Stromal cell of bone marrow (primary cell): ENCODE measurements around the gene EAPP.
A peak's percentile ranks its signal among the peaks of the same experiment; 100 is the strongest.
"Not testable (repeated sequence)": the region's sequence is repeated elsewhere in the genome, so short reads cannot be mapped to it uniquely, and the experiment has no call there.

Source experiments
- DNase-seq: peaks from one replicate; pipeline ENCODE4 v3.0.0-alpha.2; 2012; ENCODE audit warnings: low read depth

EAPP gene, protein sequence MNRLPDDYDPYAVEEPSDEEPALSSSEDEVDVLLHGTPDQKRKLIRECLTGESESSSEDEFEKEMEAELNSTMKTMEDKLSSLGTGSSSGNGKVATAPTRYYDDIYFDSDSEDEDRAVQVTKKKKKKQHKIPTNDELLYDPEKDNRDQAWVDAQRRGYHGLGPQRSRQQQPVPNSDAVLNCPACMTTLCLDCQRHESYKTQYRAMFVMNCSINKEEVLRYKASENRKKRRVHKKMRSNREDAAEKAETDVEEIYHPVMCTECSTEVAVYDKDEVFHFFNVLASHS

DNA sequence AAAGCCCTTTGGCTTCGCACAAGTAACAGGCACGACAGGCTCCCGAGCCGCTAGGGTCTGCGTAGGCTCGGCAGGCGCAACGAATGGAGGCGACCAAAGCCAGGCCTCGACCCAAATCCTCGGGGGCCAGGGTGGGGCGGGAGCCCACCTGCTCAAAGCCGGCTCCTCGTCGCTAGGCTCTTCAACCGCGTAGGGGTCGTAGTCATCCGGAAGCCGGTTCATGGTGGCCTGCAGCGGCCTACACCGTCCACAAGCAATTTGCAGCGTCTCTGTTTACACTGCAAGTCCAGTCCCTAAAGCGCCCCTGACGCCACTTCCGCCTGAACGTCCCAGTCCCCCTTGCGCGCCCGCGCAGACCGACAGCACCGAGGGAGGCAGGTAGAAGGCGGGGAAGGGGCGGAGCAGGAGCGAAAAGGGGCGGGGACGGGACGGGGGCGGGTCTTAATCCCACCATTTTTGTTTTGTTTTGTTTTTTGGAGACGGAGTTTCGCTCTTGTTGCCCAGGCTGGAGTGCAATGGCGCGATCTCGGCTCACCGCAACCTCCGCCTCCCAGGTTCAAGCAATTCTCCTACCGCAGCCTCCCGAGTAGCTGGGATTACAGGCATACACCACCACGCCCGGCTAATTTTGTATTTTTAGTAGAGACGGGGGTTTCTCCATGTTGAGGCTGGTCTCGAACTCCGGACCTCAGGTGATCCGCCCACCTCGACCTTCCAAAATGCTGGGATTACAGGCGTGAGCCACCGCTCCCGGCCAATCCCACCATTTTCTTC is at the start of gene EAPP:
Gene EAPP, minus strand, starts transcription at position 295 of the 774 bp plus-strand sequence. Its CDS starts 73 bp downstream, at position 222.
- DNase-seq, result peak; percentile 93

DNA sequence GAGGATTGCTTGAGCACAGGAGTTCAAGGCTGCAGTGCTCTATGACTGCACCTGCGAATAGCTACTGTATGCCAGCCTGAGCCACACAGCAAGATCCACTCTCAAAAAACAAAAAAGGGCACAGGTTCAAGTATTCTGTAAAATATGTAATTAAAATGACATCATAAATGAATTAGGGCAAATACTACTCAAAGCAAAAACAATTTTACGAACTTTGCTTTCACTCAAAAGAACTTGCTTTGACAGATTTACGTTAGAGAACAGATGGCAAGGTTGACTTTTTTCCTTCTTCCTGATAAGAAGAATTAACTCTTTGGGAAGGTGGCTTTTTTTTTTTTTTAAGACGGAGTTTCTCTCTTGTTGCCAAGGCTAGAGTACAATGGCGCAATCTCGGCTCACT is 44.0 kb upstream of the EAPP start:
- no peak for DNase-seq

DNA sequence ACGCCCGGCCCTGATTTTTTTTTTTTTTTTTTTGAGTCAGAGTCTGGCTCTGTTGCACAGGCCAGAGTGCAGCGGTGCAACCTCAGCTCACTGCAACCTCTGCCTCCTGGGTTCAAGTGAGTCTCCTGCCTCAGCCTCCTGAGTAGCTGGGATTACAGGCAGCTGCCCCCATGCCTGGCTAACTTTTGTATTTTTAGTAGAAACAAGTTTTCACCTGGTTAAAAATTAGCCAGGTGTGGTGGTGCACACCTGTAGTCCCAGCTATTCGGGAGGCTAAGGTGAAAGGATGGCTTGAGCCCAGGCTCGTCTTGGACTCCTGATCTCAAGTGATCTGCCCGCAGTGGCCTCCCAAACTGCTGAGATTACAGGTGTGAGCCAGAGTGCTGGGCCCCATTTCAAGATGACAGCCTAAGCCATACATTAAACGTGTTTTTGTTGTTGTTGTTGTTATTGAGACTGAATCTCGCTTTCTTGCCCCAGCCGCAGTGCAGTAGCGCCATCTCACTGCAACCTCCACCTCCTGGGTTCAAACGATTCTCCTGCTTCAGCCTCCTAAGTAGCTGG is 42.7 kb upstream of the EAPP start:
- DNase-seq, result no peak

DNA sequence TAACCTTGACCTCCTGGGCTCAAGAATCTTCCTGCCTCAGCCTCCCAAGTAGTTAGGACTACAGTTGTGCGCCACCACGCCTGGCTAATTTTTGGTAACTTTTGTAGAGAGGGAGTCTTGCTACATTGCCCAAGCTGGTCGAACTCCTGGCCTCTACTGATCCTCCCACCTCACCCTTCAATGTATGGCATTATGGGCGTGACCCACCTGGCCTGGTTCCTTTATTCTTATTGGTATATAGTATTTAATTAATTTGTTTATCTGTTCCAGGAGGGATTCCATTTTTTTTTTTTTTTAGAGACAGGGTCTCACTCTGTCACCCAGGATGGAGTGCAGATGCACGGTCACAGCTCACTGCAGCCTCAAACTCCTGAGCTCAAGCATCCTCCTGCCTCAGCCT is 40.9 kb upstream of the EAPP start:
- no peak for DNase-seq

DNA sequence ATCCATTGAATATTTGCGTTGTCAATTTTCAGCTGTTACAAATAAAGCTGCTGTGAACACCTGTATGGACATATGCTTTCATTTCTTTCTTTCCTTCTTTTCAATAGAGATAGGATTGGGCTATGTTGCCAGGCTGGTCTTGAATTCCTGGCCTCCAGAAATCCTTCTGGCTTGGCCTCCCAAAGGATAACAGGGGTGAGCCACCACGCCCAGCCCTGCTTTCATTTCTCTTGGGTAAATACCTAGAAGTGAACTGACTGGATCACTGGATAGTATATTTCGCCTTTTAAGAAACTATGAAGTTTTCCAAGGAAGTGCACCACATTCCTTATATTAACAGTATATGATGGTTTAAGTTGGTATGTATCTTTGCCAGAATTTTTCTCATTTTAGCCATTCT is 32.3 kb upstream of the EAPP start:
- no peak for DNase-seq

DNA sequence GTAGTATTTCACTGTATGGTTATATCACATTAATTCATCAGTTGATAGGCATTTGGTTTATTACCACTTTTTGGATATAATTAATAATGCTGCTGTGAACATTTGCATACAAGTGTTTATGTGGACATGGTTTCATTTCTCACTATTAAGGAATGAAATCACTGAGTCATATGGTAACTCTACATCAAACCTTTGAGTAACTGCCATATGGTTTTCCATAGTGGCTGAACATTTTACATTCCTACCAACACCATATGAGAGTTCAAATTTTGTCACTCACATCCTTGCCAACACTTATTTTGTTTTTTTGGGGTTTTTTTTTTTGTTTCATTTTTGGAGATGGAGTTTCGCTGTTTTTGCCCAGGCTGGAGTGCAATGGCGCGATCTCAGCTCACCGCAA is 30.2 kb upstream of the EAPP start:
- DNase-seq, result no peak

DNA sequence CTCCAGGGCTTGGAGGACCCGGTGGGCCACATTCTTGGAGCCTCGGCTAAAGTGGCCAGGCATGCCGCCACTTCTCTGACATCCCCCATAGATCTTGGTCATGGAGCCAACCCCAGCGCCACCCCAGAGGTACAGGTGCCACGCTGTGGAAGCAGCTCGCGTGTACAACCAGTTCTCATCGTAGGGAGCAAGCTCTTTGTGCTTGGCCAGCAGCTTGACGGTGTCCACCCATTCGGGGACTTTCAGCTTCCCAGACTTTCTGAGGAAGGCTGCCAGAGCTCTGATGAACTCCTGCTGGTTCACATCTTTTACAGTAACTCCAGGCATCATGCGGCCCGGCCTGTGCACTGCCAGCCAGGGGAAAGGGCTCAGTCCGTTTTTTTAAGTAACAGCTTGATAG is 29.3 kb upstream of the EAPP start:
- DNase-seq, result no peak

DNA sequence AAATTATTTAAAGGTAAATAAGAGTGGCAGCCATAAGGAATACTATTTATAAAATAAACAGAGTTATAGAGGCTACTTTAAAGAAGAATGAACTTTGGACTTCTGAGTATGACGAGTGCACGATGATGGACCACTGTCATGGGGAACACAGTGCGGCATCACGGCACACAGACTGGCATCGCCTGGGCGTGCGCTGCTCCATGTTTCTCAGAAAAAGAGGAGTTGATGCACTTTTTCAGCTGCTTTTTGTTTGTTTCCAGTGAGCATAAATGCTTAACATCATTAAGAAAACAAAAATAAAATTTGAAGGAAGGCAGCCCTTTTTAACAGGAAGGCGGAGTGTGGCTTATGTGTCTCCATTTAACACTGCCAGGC is 23.3 kb upstream of the EAPP start:
- no peak for DNase-seq

DNA sequence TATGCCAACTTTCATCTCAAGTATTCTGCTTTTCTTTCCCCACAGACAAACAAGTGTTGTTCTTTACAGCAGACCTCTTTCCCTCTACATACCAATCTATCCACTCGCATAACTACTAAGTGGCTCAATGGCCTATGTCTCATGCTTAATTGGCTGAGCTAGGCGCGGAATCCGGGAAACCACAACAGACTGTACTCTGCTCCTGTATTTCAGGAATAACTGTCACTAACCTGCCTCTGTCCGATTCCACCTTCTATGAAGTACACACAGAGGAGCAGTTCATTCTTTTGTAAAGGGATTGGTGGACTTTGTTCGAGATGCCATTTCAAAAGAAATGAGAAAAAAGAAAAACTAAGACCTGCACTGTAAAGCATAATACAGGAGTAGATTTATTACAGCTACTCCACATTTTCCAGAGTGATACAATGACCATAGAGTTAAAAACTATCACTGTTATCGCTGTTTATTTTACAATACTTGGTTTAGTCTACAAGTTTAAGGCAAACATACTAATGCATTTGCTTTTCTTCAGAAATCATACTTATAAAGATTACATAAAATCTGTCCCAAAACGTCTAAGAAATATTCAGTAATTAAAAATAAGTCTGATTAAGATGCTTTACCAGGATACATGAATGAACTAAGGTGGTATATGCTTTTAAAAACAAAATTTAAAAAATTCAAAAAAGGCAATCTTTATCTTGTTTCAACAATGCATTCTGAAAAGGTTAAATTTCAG is 22.7 kb upstream of the EAPP start:
- not testable (repeated sequence) for DNase-seq

DNA sequence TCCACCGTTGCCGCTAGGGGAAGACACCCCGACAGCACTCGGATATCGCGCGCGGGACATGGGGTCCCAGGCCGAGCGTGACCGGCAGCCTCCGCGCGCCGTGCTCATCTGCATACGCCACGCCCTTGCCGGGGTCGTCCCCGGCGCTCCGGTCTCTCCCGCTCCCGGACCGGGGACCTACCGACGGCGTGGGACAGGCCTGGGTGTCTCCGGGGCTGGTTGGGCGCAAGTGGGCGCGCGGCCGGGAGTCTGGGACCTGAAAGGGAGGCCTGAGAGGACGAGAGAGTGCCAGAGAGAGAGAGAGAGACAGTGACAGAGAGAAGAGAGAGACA is 17.0 kb upstream of the EAPP start:
- DNase-seq, result not testable (repeated sequence)

DNA sequence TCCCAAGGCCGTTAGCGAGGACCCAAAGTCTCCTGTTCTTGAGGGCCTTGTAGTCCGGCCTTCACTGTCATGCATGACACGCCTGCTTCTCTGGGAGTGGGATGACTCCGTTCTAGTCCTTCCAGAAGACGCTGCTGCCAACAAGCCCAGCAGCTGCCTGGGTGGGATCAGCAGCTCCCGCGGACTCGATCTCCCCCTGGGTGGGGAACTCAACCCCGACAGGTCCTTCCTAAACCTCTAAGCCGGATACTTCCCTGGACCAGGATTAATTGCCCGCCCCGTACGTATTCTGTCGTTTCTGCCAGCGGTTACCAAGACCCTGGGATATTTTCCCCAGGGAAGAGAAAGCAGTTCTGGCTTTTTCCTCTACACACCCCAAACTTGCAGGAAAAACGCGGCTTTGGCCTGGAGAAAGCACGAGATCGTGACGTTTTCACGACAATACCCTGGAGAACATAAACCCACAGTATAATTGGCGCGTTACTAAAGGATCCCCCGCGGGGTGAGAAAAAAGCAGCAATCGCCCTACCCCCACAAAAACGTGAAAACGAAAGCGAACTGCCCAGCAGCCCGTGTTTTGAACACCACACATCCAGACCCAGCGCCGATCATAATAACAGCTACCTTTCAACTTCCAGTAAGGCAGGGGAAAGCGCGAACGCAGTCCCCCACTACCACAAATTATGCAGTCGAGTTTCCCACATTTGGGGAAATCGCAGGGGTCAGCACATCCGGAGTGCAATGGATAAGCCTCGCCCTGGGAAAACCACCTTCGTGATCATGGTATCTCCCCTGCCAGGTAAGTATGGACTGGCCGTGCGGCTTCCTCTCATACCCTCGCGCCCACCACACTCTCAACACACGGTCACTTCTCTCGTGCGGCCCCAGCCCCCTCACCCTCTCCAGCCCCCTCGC is 16.3 kb upstream of the EAPP start:
- DNase-seq, result not testable (repeated sequence)

DNA sequence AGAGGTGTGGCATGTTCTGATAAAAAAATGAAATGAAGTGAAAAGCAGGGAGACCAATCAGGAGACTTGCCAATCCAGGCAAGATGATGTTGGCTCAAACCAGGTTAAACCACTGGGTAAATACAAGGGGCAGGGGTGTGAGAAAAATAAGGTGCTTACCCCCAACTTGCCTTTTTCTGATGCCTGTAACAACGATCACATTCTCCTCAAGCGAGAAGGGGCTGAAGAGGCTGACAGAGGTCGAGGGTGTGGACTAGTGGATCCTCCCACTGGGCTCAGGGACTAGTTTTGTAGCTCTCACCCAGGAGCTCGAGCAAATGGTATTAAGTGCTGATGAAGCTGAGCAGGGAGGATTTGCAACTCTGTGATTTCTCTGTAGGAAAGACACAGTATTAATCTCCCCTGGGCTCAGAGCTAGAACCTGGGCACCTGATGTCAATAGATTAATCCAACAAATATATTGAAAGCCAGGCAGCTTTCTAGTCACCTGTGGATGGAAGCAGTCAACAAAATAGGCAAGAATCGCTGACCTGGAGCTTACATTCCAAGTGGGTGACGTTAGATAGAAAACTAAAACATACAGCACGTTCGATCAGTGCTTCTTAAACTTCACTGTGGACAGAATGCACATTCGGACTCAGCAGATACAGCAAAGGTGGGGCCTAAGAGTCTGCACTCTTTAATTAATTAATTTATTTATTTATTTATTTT is 15.2 kb upstream of the EAPP start:
- no peak for DNase-seq

DNA sequence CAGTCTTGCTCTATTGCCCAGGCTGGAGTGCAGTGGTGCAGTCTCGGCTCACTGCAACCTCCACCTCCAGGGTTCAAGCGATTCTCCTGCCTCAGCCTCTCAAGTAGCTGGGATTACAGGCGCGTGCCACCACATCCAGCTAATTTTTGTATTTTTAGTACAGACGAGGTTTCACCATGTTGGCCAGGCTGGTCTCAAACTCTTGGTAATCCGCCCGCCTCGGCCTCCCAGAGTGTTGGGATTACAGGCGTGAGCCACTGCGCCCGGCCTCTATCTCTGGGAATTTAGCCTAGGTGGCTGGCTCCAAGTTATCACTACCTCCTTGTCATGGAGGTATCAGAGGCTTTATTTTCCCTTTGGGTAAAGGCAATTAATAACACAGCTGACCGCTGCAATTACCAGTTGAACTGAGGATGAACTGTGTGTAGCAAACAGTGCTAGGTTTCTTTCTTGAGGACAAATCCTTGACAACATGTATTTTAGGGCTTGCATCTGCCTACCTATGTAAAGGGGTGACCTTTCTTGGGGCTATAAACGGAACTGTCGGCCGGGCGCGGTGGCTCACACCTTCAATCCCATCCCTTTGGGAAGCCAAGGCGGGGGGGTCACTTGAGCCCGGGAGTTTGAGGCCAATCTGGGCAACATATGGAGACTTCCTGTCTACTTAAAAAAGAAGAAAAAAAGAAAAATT is 9.9 kb upstream of the EAPP start:
- DNase-seq, result not testable (repeated sequence)

DNA sequence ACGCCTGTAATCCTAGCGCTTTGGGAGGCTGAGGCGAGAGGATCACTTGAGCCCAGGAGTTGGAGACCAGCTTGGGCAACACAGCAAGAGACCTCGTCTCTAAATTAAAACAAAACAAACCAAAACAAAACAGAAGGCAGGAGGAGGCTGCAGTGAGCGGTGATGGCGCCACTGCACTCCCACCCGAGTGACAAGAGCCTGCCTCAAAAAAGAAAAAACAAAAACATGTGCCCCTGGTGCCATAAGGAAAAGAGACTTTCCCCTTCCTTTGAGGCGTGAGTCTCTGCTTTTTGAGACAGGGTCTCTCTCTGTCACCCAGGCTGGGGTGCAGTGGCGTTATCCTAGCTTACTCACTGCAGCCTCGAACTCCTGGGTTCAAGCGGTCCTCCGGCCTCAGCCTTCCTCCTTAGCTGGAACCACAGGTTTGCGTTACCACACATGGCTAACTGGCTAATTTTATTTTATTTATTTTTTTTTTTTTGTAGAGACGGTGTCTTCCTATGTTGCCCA is 9.0 kb upstream of the EAPP start:
- no peak for DNase-seq

DNA sequence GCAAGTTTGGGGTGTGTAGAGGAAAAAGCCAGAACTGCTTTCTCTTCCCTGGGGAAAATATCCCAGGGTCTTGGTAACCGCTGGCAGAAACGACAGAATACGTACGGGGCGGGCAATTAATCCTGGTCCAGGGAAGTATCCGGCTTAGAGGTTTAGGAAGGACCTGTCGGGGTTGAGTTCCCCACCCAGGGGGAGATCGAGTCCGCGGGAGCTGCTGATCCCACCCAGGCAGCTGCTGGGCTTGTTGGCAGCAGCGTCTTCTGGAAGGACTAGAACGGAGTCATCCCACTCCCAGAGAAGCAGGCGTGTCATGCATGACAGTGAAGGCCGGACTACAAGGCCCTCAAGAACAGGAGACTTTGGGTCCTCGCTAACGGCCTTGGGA is 7.6 kb upstream of the EAPP start:
- not testable (repeated sequence) for DNase-seq

DNA sequence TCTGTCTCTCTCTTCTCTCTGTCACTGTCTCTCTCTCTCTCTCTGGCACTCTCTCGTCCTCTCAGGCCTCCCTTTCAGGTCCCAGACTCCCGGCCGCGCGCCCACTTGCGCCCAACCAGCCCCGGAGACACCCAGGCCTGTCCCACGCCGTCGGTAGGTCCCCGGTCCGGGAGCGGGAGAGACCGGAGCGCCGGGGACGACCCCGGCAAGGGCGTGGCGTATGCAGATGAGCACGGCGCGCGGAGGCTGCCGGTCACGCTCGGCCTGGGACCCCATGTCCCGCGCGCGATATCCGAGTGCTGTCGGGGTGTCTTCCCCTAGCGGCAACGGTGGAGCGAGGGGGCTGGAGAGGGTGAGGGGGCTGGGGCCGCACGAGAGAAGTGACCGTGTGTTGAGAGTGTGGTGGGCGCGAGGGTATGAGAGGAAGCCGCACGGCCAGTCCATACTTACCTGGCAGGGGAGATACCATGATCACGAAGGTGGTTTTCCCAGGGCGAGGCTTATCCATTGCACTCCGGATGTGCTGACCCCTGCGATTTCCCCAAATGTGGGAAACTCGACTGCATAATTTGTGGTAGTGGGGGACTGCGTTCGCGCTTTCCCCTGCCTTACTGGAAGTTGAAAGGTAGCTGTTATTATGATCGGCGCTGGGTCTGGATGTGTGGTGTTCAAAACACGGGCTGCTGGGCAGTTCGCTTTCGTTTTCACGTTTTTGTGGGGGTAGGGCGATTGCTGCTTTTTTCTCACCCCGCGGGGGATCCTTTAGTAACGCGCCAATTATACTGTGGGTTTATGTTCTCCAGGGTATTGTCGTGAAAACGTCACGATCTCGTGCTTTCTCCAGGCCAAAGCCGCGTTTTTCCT is 7.0 kb upstream of the EAPP start:
- DNase-seq, result not testable (repeated sequence)

DNA sequence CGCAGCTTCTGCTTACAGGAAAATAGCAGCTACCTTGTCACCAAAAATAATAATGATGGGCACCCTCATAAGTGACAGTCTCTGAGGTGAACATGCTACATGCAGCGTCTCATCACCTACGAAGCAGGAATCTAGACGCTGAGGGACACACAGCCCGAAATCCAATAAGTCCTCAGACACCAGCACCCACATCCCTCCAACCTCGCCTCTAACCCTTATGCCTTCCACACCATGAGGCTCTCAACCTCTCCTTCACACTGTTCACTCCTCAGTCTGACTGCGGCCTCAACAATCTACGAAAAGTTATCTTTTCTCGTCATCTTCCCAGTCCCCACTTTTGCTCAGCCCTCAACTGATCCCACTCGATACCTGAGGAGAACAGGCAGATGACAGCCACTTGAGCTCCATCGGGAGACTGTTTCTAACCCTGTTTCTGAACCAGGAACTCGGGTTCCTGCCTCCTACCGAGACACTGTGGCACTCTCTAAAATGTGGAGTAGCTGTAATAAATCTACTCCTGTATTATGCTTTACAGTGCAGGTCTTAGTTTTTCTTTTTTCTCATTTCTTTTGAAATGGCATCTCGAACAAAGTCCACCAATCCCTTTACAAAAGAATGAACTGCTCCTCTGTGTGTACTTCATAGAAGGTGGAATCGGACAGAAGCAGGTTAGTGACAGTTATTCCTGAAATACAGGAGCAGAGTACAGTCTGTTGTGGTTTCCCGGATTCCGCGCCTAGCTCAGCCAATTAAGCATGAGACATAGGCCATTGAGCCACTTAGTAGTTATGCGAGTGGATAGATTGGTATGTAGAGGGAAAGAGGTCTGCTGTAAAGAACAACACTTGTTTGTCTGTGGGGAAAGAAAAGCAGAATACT is 919 bp upstream of the EAPP start:
- not testable (repeated sequence) for DNase-seq

DNA sequence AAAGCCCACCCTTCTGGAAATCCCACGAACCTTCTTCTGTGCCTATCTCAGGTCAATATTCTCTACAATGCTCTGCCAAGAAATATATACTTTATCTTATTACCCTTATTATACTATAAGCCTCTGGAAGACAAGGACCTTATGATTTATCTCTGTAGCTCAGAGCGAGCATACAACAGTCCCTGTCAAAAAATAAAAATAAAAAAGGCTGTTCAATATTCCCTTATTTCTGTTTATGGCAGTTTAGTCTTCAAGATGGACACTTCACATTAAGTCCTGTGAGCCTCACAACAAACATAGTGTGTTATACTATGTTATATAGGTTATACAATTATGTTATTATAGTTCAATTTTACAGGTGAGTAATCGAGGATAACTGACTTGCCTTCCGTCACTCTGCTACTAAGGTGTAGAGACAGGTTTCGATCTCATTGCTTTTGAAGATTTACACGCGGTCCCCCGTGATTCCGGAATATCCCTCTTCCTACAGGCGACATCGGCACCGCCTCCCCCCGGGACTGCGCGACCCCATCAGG is 562 bp downstream of the EAPP start:
- DNase-seq, result no peak
